ENCODE results near the gene ECD.
A peak's percentile ranks its signal among the peaks of the same experiment; 100 is the strongest.

The ECD gene

GRCh38 chr10:73174148-73174925 is 6.5 kb upstream of the ECD start:
- TF ChIP-seq CTCF (conservative IDR thresholded peaks at IDR 0.05; ENCODE audit: low read depth, low read length) = no peak
- H3K4me3 ChIP-seq (ENCODE audit: low read length) = no peak overlapping the region
- DNase-seq (ENCODE audit: low read depth) = no peak

DNA sequence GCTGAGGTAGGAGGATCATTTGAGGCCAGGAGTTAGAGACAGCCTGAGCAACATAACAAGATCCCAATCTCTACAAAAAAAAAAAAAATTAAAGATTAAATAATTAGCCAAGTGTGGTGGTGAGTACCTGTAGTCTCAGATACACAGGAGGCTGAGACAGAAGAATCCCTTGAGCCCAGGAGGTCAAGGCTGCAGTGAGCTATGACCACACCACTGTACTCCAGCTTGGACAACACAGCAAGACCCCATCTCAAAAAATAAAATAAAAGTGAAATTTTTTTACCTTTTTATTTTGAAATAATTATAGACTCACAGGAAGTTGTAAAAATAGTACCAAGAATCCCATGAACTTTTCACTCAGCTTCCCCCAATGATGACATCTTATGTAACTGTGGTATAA is 5.1 kb upstream of the ECD start:
- no peak for DNase-seq (ENCODE audit: low read depth)
- H3K4me3 ChIP-seq (ENCODE audit: low read length) = no peak overlapping the region
- no peak for TF ChIP-seq CTCF (conservative IDR thresholded peaks at IDR 0.05; ENCODE audit: low read depth, low read length)

- H3K4me3 ChIP-seq (ENCODE audit: low read length) = no peak overlapping the region
- DNase-seq (ENCODE audit: low read depth) = no peak
- no peak for TF ChIP-seq CTCF (conservative IDR thresholded peaks at IDR 0.05; ENCODE audit: low read depth, low read length)
These were observed 1.5 kb upstream of the ECD start for GRCh38 chr10:73169320-73169719.

DNA sequence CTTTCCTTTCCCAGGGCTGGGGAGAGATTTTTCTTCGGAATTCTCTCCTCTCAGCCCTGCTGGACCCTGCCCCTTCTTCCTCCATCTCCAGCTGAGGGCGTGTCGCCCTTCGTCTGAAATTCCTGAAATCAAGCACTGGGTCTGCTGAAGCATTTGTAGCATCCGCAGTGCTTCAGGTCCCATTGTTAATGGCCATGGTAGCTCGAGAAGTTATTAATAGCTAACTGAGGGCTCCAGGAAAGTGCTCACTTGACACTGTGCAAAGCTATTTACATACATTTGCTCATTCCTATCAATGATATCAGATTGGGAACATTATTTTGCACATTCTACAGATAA is 626 bp upstream of the ECD start:
- no peak for TF ChIP-seq CTCF (conservative IDR thresholded peaks at IDR 0.05; ENCODE audit: low read depth, low read length)
- DNase-seq (ENCODE audit: low read depth) = peak; percentile 28
- peak overlapping the region; percentile 100 for H3K4me3 ChIP-seq (ENCODE audit: low read length)

- H3K4me3 ChIP-seq (ENCODE audit: low read length) = peak overlapping the region; percentile 100
- DNase-seq (ENCODE audit: low read depth) = no peak
These were observed 388 bp downstream of the ECD start for GRCh38 chr10:73167458-73167782.

GRCh38 chr10:73166972-73167371 is 836 bp downstream of the ECD start:
- DNase-seq (ENCODE audit: low read depth) = no peak
- no peak for TF ChIP-seq CTCF (conservative IDR thresholded peaks at IDR 0.05; ENCODE audit: low read depth, low read length)
- peak overlapping the region; percentile 100 for H3K4me3 ChIP-seq (ENCODE audit: low read length)

More at GRCh38 chr10:73167458-73167782, 388 bp downstream of the ECD start:
- TF ChIP-seq CTCF (conservative IDR thresholded peaks at IDR 0.05; ENCODE audit: low read depth, low read length) = no peak

DNA sequence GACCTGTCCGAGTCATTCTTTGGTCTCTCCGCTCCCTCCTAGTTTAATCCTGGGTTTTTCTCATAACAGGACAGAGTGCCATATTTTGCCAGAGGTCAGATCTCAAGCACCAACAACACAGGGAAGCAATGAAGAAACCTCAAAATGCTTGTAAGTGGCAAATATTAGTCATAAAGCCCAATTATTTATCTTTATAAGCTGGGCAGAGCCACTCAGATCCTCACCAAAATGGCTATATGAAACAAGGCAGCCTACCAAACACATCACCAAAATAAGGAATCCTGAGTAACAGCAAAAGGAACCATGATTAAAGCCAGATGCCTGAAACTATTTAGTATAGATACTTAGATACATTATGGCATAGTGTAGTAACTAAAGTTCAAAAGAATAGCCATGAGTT is 4.7 kb downstream of the ECD start:
- no peak for TF ChIP-seq CTCF (conservative IDR thresholded peaks at IDR 0.05; ENCODE audit: low read depth, low read length)
- no peak overlapping the region for H3K4me3 ChIP-seq (ENCODE audit: low read length)
- no peak for DNase-seq (ENCODE audit: low read depth)

All from retinal pigment epithelial cell (primary cell).